AG04450 (cell line): ENCODE data around the gene PLSCR4. TPM values are rescaled to one million over a fixed set of nuclear protein-coding genes. Genes with fewer than 3 reads are reported as not detected.

Source experiments
- CTCF ChIA-PET: fragments of 300-600, 350-600 bp; formaldehyde crosslinking; extraction: SDS; loops from one replicate; lab custom pipeline; 2022; ENCODE audit warnings: antibody characterized with exemption, inconsistent platforms; lab: Charles Lee
- POLR2A ChIA-PET: fragments of 350-600 bp; formaldehyde crosslinking; extraction: SDS; loops from one replicate; lab custom pipeline; 2021; ENCODE audit warnings: antibody characterized with exemption, inconsistent platforms; lab: Yijun Ruan, JAX
- DNase-seq: peaks from one replicate; pipeline ENCODE4 v3.0.0-alpha.2; 2011; ENCODE audit warnings: low read depth, low spot score
- H3K27ac ChIP-seq: one replicate; pipeline ENCODE4 v1.5.1; 2012; ENCODE audit warnings: low read depth, low read length, control low read depth
- H3K27me3 ChIP-seq: one replicate; pipeline ENCODE4 v1.6.0; 2012; ENCODE audit warnings: low read length; ENCODE audit not compliant: control insufficient read depth, insufficient read depth
- H3K4me3 ChIP-seq: 2 replicates; pipeline ENCODE4 v1.5.1; 2011; ENCODE audit warnings: mild to moderate bottlenecking, low read depth, low read length, control low read depth
- H3K9me3 ChIP-seq: 2 replicates; pipeline ENCODE4 v1.5.1; 2012; ENCODE audit warnings: low read length; ENCODE audit not compliant: control insufficient read depth, insufficient read depth
- CTCF ChIP-seq: IDR thresholded peaks from 2 replicates; pipeline ENCODE4 v1.5.1; 2011; ENCODE audit warnings: low read depth, low read length, control low read depth, inconsistent platforms
- polyA plus RNA-seq: library from polyadenylated mRNA; depleted of rRNA; stranded (reverse); fragments of >200 nt; gene quantifications from 2 replicates; pipeline ENCODE4 v1.2.3, GENCODE V29; 2011

Gene PLSCR4
- polyA plus RNA-seq, 1 experiment = 8.5 TPM

- ChIA-PET POLR2A (no interaction called here), CTCF (interaction anchor here (0.8 to 4.9 kb wide), 10 partner anchors 14 to 370 kb away, joined by 3 to 71 read pairs (median 4); no protein-coding TSS in a partner anchor)
- DNase-seq = peak; percentile 20
- TF ChIP-seq CTCF = peak; percentile 67
- Histone ChIP-seq H3K4me3 (no peak overlapping the region), H3K27me3 (no peaks in the 10 kb centered on the region), H3K27ac (no peak overlapping the region), H3K9me3 (no peaks in the 10 kb centered on the region)
These were observed 31.7 kb downstream of the PLSCR4 start for GRCh38 chr3:146218880-146219866.

GRCh38 chr3:146217324-146217723 is 33.6 kb downstream of the PLSCR4 start:
- no peak overlapping the region for H3K27ac ChIP-seq
- no peaks in the 10 kb centered on the region for H3K9me3 ChIP-seq
- H3K27me3 ChIP-seq = no peaks in the 10 kb centered on the region
- ChIA-PET CTCF (interaction anchor here (1.0 to 2.4 kb wide), 3 partner anchors 110 to 360 kb away, joined by 4 to 37 read pairs (median 8); no protein-coding TSS in a partner anchor), POLR2A (interaction anchor here (0.6 kb wide), 1 partner anchor 108 kb away, joined by 4 read pairs; no protein-coding TSS in a partner anchor)
- TF ChIP-seq CTCF = no peak
- no peak overlapping the region for H3K4me3 ChIP-seq
- DNase-seq = no peak

- Histone ChIP-seq H3K27me3 (no peaks in the 10 kb centered on the region), H3K9me3 (no peaks in the 10 kb centered on the region), H3K27ac (no peak overlapping the region), H3K4me3 (no peak overlapping the region)
- ChIA-PET CTCF (interaction anchor here (0.8 to 1.7 kb wide), 2 partner anchors 25 to 113 kb away, joined by 4 to 10 read pairs; no protein-coding TSS in a partner anchor), POLR2A (no interaction called here)
- DNase-seq = no peak
- TF ChIP-seq CTCF = no peak
These were observed 36.4 kb downstream of the PLSCR4 start for GRCh38 chr3:146214493-146214892.

GRCh38 chr3:146209371-146209770 is 41.5 kb downstream of the PLSCR4 start:
- H3K27ac ChIP-seq = no peak overlapping the region
- ChIA-PET CTCF (interaction anchor here (0.9 to 2.8 kb wide), 3 partner anchors 9 to 117 kb away, joined by 3 to 10 read pairs (median 3); no protein-coding TSS in a partner anchor), POLR2A (no interaction called here)
- no peak for DNase-seq
- no peak overlapping the region for H3K4me3 ChIP-seq
- no peak for TF ChIP-seq CTCF
- no peaks in the 10 kb centered on the region for H3K9me3 ChIP-seq
- no peaks in the 10 kb centered on the region for H3K27me3 ChIP-seq
